GM23338 (cell line): ENCODE results near the gene CATSPER3.

Experiments
- CREB1 ChIP-seq: fragments of 250-450 bp; sonication (Bioruptor Pico); IDR thresholded peaks from 2 replicates; pipeline ENCODE4 v1.5.0; 2020; ENCODE audit warnings: low read depth, mild to moderate bottlenecking, moderate library complexity
- EZH2 ChIP-seq: fragments of 200-600 bp; sonication (generic); IDR thresholded peaks from one replicate; pipeline ENCODE4 v1.8.0; 2017; ENCODE audit warnings: antibody characterized with exemption, mild to moderate bottlenecking, low read depth; ENCODE audit not compliant: unreplicated experiment
- EZH2phosphoT487 ChIP-seq: fragments of 200-600 bp; sonication (generic); IDR thresholded peaks from one replicate; pipeline ENCODE4 v1.8.1; 2018; ENCODE audit warnings: antibody characterized with exemption; ENCODE audit not compliant: unreplicated experiment
- JUNB ChIP-seq: IDR thresholded peaks from one replicate; pipeline ENCODE4 v1.6.1; 2016; ENCODE audit warnings: antibody characterized with exemption; ENCODE audit not compliant: unreplicated experiment
- NANOG ChIP-seq: IDR thresholded peaks from 2 replicates; pipeline ENCODE4 v1.6.1; 2016; ENCODE audit warnings: antibody characterized with exemption, borderline replicate concordance
- POLR2AphosphoS5 ChIP-seq: IDR thresholded peaks from 2 replicates; pipeline ENCODE4 v1.6.1; 2016; ENCODE audit warnings: antibody characterized with exemption, low read depth
- REST ChIP-seq: IDR thresholded peaks from one replicate; pipeline ENCODE4 v1.6.1; 2018; ENCODE audit warnings: antibody characterized with exemption; ENCODE audit not compliant: unreplicated experiment
- STAT1 ChIP-seq: IDR thresholded peaks from one replicate; pipeline ENCODE4 v1.6.1; 2016; ENCODE audit warnings: antibody characterized with exemption; ENCODE audit not compliant: unreplicated experiment
- ZNF114 ChIP-seq: fragments of 250-450 bp; sonication (Bioruptor Pico); IDR thresholded peaks from 2 replicates; pipeline ENCODE4 v1.5.0; 2020; ENCODE audit warnings: mild to moderate bottlenecking, moderate library complexity
- ZNF331 ChIP-seq: fragments of 250-450 bp; sonication (Bioruptor Pico); IDR thresholded peaks from 2 replicates; pipeline ENCODE4 v1.5.0; 2020; ENCODE audit warnings: low read depth, mild to moderate bottlenecking, moderate library complexity
- ZNF462 ChIP-seq: fragments of 250-450 bp; sonication (Bioruptor Pico); IDR thresholded peaks from 2 replicates; pipeline ENCODE4 v1.5.0; 2020; ENCODE audit warnings: mild to moderate bottlenecking, moderate library complexity
- TF ChIP-seq, protein P1 (sequence below), 2 experiments: fragments of 200-600 bp in 1 of 2; sonication (generic) in 1 of 2; conservative IDR thresholded peaks; 2 replicates each; pipeline versions ENCODE4 v1.5.1 to v1.6.1; 2016 to 2017; ENCODE audit warnings: antibody characterized with exemption in 2 of 2, low read depth in 2 of 2, mild to moderate bottlenecking in 2 of 2, moderate library complexity in 1 of 2
- TF ChIP-seq, protein P2 (sequence below): IDR thresholded peaks from 2 replicates; pipeline ENCODE4 v1.6.1; 2016; ENCODE audit warnings: antibody characterized with exemption

GRCh38 chr5:135040034-135040332, 72.3 kb downstream of the CATSPER3 start:
- TF ChIP-seq, protein P1, sequence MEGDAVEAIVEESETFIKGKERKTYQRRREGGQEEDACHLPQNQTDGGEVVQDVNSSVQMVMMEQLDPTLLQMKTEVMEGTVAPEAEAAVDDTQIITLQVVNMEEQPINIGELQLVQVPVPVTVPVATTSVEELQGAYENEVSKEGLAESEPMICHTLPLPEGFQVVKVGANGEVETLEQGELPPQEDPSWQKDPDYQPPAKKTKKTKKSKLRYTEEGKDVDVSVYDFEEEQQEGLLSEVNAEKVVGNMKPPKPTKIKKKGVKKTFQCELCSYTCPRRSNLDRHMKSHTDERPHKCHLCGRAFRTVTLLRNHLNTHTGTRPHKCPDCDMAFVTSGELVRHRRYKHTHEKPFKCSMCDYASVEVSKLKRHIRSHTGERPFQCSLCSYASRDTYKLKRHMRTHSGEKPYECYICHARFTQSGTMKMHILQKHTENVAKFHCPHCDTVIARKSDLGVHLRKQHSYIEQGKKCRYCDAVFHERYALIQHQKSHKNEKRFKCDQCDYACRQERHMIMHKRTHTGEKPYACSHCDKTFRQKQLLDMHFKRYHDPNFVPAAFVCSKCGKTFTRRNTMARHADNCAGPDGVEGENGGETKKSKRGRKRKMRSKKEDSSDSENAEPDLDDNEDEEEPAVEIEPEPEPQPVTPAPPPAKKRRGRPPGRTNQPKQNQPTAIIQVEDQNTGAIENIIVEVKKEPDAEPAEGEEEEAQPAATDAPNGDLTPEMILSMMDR (conservative IDR thresholded peaks at IDR 0.05; ENCODE audit: low read depth in 2 of 2): no peak
- TF ChIP-seq JUNB: no peak
- TF ChIP-seq POLR2AphosphoS5: no peak
- TF ChIP-seq CREB1: no peak
- peak; percentile 62 for TF ChIP-seq EZH2
- no peak for TF ChIP-seq REST
- TF ChIP-seq EZH2phosphoT487: no peak
- no peak for TF ChIP-seq ZNF331
- TF ChIP-seq STAT1: no peak
- TF ChIP-seq ZNF114 (CRISPR knock-in tag): no peak
- no peak for TF ChIP-seq NANOG
- TF ChIP-seq, protein P2, sequence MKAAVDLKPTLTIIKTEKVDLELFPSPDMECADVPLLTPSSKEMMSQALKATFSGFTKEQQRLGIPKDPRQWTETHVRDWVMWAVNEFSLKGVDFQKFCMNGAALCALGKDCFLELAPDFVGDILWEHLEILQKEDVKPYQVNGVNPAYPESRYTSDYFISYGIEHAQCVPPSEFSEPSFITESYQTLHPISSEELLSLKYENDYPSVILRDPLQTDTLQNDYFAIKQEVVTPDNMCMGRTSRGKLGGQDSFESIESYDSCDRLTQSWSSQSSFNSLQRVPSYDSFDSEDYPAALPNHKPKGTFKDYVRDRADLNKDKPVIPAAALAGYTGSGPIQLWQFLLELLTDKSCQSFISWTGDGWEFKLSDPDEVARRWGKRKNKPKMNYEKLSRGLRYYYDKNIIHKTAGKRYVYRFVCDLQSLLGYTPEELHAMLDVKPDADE: no peak
- TF ChIP-seq ZNF462 (CRISPR knock-in tag): no peak
